K562 (cell line): ENCODE data around the gene ARRB2. TPM values are rescaled to one million over a fixed set of nuclear protein-coding genes. Genes with fewer than 3 reads are reported as not detected.

ENCODE experiments used
- ARNT ChIP-seq, 2 experiments: fragments of 450-650 bp; IDR thresholded peaks; 2 replicates each; pipeline ENCODE4 v1.6.1; 2016; ENCODE audit warnings: mild to moderate bottlenecking in 1 of 2
- BHLHE40 ChIP-seq: IDR thresholded peaks from 2 replicates; pipeline ENCODE4 v1.6.1; 2011; ENCODE audit warnings: low read length, improper control_type of control experiment
- CREB3 ChIP-seq: fragments of 450-650 bp; conservative IDR thresholded peaks from 2 replicates; pipeline ENCODE4 v1.6.1; 2016; ENCODE audit warnings: missing genetic modification characterization, low read depth, mild to moderate bottlenecking, missing compliant biosample characterization, moderate library complexity
- FOXM1 ChIP-seq, 2 experiments: fragments of 450-650 bp in 1 of 2; sonication (generic) in 1 of 2; formaldehyde crosslinking in 1 of 2; IDR thresholded peaks; 2 replicates each; pipeline versions ENCODE4 v1.6.1 to v1.9.0; 2017 to 2022; ENCODE audit warnings: low read depth in 2 of 2, mild to moderate bottlenecking in 2 of 2, missing genetic modification reagents in 1 of 2, moderate library complexity in 1 of 2
- GATAD2B ChIP-seq: fragments of 450-650 bp; IDR thresholded peaks from 2 replicates; pipeline ENCODE4 v1.6.1; 2017; ENCODE audit warnings: mild to moderate bottlenecking, borderline replicate concordance
- KDM1A ChIP-seq, 2 experiments: fragments of 450-650 bp; IDR thresholded peaks; 2 replicates each; pipeline ENCODE4 v1.6.1; 2016; ENCODE audit warnings: mild to moderate bottlenecking in 2 of 2
- KDM2B ChIP-seq: fragments of 250-450 bp; sonication (Bioruptor Pico); IDR thresholded peaks from 2 replicates; pipeline ENCODE4 v1.8.0; 2021; ENCODE audit warnings: mild to moderate bottlenecking, moderate library complexity
- LCOR ChIP-seq: sonication (generic); formaldehyde crosslinking; IDR thresholded peaks from 2 replicates; pipeline ENCODE4 v1.8.0; 2022; ENCODE audit warnings: mild to moderate bottlenecking, missing genetic modification reagents
- MXI1 ChIP-seq: IDR thresholded peaks from 2 replicates; pipeline ENCODE4 v1.6.1; 2011; ENCODE audit warnings: low read depth, mild to moderate bottlenecking, improper control_type of control experiment, low read length
- RB1 ChIP-seq: fragments of 450-650 bp; IDR thresholded peaks from 2 replicates; pipeline ENCODE4 v1.6.1; 2017; ENCODE audit warnings: low read depth, mild to moderate bottlenecking
- SIN3A ChIP-seq, 2 experiments: fragments of 150-350 bp in 1 of 2; IDR thresholded peaks; 2 replicates each; pipeline ENCODE4 v1.6.1; 2011 to 2016; ENCODE audit warnings: borderline replicate concordance in 2 of 2, low read depth in 2 of 2, low read length in 2 of 2, mild to moderate bottlenecking in 2 of 2, moderate library complexity in 2 of 2; ENCODE audit not compliant: control insufficient read depth in 1 of 2
- U2AF2 ChIP-seq: fragments of 200-400 bp; formaldehyde crosslinking; optimal IDR thresholded peaks from 2 replicates; pipeline ENCODE3; 2017; ENCODE audit warnings: low read depth, mild to moderate bottlenecking, low read length
- ZNF263 ChIP-seq: sonication (generic); formaldehyde crosslinking; IDR thresholded peaks from 2 replicates; pipeline ENCODE4 v1.8.0; 2022; ENCODE audit warnings: mild to moderate bottlenecking, missing genetic modification reagents, borderline replicate concordance
- polyA plus RNA-seq, 8 experiments: library from polyadenylated mRNA; depleted of rRNA in 4 of 8; stranded (reverse) in 5 of 8; unstranded in 3 of 8; fragments of >200 nt; fragmentation: Nextera tagmentation in 2 of 8; fragmentation: Illumina TruSeq in 1 of 8; extraction: Ambion mirVana in 2 of 8; extraction: Trizol in 1 of 8; gene quantifications; 2 replicates each; pipeline versions ENCODE4 v1.2.1 to v1.2.3, GENCODE V29; 2011 to 2014; ENCODE audit warnings: inconsistent platforms in 1 of 8, missing spikeins in 1 of 8
- total RNA-seq, 7 experiments: library from RNA; depleted of rRNA in 6 of 7; stranded (reverse); fragments of >200 nt in 6 of 7; fragmentation: Illumina TruSeq in 2 of 7; extraction: Trizol in 2 of 7; gene quantifications; 2 replicates each; pipeline versions ENCODE4 v1.2.1 to v1.2.3, GENCODE V29; 2011 to 2021; ENCODE audit warnings: low replicate concordance in 1 of 7
- TF ChIP-seq, protein P1 (sequence below): fragments of 450-650 bp; IDR thresholded peaks from 2 replicates; pipeline ENCODE4 v1.6.1; 2016; ENCODE audit warnings: low read depth
- TF ChIP-seq, protein P2 (sequence below), 2 experiments: fragments of 450-650 bp; IDR thresholded peaks; 2 replicates each; pipeline ENCODE4 v1.6.1; 2016

The ARRB2 gene
- total and polyA plus RNA-seq, 9 of the 15 experiments (the other 6 are each of a cell fraction or from before 2014, with no cell fraction given): 0.79 to 15.3 (median 8.8) TPM

DNA sequence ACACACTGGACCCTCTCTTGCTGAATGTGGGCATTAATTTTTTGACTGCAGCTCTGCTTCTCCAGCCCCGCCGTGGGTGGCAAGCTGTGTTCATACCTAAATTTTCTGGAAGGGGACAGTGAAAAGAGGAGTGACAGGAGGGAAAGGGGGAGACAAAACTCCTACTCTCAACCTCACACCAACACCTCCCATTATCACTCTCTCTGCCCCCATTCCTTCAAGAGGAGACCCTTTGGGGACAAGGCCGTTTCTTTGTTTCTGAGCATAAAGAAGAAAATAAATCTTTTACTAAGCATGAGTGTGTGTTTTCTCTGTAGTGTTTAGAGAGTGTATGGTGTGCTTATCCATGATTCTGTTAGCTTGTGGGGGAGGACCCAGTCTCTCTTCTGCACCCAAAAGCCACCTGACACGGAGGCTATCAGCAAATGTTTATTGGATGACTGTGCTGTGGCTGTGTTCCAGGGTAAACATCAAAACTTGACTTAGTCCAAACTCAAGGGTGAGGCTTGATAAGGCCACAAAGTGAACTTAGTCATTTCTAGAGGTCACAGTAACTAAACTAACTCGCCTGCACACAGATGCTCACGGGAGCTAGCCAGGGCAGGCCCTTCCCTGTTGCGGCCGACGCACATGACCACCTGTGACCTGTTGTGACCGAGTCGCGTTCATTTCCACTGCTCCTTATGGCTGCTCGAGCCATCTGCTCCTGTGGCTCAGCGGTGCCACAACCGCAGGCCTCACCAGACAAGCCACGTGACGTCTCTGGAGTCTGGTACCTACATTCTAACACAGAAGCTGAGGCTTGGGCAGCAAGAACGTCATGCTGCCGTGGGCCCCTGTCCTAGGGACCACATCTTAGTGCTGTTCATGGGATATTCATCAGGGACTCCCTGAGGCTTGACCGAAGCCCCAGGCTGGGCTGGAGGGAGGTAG lies 11.0 kb downstream of the ARRB2 start (continued):
- TF ChIP-seq, protein P1, sequence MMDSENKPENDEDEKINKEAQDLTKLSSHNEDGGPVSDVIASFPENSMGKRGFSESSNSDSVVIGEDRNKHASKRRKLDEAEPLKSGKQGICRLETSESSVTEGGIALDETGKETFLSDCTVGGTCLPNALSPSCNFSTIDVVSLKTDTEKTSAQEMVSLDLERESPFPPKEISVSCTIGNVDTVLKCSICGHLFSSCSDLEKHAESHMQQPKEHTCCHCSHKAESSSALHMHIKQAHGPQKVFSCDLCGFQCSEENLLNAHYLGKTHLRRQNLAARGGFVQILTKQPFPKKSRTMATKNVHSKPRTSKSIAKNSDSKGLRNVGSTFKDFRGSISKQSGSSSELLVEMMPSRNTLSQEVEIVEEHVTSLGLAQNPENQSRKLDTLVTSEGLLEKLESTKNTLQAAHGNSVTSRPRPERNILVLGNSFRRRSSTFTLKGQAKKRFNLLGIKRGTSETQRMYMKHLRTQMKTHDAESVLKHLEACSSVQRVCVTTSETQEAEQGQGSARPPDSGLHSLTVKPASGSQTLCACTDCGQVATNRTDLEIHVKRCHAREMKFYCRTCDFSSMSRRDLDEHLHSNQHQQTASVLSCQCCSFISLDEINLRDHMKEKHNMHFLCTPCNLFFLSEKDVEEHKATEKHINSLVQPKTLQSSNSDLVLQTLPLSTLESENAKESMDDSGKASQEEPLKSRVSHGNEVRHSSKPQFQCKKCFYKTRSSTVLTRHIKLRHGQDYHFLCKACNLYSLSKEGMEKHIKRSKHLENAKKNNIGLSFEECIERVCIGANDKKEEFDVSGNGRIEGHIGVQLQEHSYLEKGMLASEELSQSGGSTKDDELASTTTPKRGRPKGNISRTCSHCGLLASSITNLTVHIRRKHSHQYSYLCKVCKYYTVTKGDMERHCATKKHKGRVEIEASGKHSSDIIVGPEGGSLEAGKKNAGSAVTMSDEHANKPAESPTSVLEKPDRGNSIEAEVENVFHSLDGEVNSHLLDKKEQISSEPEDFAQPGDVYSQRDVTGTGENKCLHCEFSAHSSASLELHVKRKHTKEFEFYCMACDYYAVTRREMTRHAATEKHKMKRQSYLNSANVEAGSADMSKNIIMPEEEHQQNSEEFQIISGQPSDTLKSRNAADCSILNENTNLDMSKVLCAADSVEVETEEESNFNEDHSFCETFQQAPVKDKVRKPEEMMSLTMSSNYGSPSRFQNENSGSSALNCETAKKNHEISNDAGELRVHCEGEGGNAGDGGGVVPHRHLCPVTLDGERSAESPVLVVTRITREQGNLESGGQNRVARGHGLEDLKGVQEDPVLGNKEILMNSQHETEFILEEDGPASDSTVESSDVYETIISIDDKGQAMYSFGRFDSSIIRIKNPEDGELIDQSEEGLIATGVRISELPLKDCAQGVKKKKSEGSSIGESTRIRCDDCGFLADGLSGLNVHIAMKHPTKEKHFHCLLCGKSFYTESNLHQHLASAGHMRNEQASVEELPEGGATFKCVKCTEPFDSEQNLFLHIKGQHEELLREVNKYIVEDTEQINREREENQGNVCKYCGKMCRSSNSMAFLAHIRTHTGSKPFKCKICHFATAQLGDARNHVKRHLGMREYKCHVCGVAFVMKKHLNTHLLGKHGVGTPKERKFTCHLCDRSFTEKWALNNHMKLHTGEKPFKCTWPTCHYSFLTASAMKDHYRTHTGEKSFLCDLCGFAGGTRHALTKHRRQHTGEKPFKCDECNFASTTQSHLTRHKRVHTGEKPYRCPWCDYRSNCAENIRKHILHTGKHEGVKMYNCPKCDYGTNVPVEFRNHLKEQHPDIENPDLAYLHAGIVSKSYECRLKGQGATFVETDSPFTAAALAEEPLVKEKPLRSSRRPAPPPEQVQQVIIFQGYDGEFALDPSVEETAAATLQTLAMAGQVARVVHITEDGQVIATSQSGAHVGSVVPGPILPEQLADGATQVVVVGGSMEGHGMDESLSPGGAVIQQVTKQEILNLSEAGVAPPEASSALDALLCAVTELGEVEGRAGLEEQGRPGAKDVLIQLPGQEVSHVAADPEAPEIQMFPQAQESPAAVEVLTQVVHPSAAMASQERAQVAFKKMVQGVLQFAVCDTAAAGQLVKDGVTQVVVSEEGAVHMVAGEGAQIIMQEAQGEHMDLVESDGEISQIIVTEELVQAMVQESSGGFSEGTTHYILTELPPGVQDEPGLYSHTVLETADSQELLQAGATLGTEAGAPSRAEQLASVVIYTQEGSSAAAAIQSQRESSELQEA: no peak
- TF ChIP-seq CREB3 (tag) (no peak), MXI1 (no peak), BHLHE40 (peak; percentile 99), KDM2B (no peak), LCOR (CRISPR knock-in tag) (peak; percentile 55; the same call in 1 of the 2 replicates), KDM1A (IDR thresholded peaks at IDR 0.05) (peak; percentile 97 to 98), RB1 (no peak), ZNF263 (no peak), ARNT (IDR thresholded peaks at IDR 0.05) (peak in 1 of 2 experiments; percentile 57; a peak in 1 of 4 replicates), GATAD2B (no peak), SIN3A (IDR thresholded peaks at IDR 0.05; ENCODE audit: borderline replicate concordance in 2 of 2, control insufficient read depth in 1 of 2, low read depth in 2 of 2, low read length in 2 of 2) (no peak), FOXM1 (IDR thresholded peaks at IDR 0.05; ENCODE audit: low read depth) (no peak; the same call in 1 of the 2 replicates), FOXM1 (CRISPR knock-in tag; IDR thresholded peaks at IDR 0.05; ENCODE audit: low read depth) (no peak), U2AF2 (no peak)
- TF ChIP-seq, protein P2, sequence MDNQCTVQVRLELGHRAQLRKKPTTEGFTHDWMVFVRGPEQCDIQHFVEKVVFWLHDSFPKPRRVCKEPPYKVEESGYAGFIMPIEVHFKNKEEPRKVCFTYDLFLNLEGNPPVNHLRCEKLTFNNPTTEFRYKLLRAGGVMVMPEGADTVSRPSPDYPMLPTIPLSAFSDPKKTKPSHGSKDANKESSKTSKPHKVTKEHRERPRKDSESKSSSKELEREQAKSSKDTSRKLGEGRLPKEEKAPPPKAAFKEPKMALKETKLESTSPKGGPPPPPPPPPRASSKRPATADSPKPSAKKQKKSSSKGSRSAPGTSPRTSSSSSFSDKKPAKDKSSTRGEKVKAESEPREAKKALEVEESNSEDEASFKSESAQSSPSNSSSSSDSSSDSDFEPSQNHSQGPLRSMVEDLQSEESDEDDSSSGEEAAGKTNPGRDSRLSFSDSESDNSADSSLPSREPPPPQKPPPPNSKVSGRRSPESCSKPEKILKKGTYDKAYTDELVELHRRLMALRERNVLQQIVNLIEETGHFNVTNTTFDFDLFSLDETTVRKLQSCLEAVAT (IDR thresholded peaks at IDR 0.05): peak in 1 of 2 experiments; percentile 82; a peak in 2 of 4 replicates
